CD8-positive, alpha-beta memory T cell (primary cell): ENCODE data around the gene AASDH. TPM values are rescaled to one million over a fixed set of nuclear protein-coding genes. Genes with fewer than 3 reads are reported as not detected.
A peak's percentile ranks its signal among the peaks of the same experiment; 100 is the strongest.

Experiments
- CTCF ChIA-PET: fragments of 350-600 bp; sonication (Branson Sonifier 250); formaldehyde crosslinking; loops from one replicate; lab custom pipeline; 2021; ENCODE audit warnings: antibody characterized with exemption; lab: Charles Lee
- POLR2A ChIA-PET: fragments of 350-600 bp; sonication (Branson Sonifier 250); formaldehyde crosslinking; loops from one replicate; lab custom pipeline; 2021; ENCODE audit warnings: antibody characterized with exemption; lab: Charles Lee
- DNase-seq, 5 donors: peaks; one replicate each; pipeline versions ENCODE4 v3.0.0 to v3.0.0-alpha.2; 2020 to 2022; ENCODE audit warnings: mixed read lengths in 1 of 5
- H3K27ac ChIP-seq: one replicate; pipeline ENCODE4 v1.7.0; 2013; ENCODE audit warnings: low read depth, mild to moderate bottlenecking, low read length, moderate library complexity
- H3K27me3 ChIP-seq: 2 replicates; pipeline ENCODE4 v1.7.0; 2013; ENCODE audit warnings: low read length, mild to moderate bottlenecking; ENCODE audit not compliant: insufficient read depth, poor library complexity, severe bottlenecking
- H3K36me3 ChIP-seq: 2 replicates; pipeline ENCODE4 v1.7.0; 2013; ENCODE audit warnings: mild to moderate bottlenecking, low read length, moderate library complexity; ENCODE audit not compliant: insufficient read depth
- H3K4me1 ChIP-seq: 2 replicates; pipeline ENCODE4 v1.7.0; 2013; ENCODE audit warnings: mild to moderate bottlenecking, low read length, moderate library complexity; ENCODE audit not compliant: insufficient read depth
- H3K4me3 ChIP-seq: 2 replicates; pipeline ENCODE4 v1.7.0; 2013; ENCODE audit warnings: mild to moderate bottlenecking, low read length
- H3K9me3 ChIP-seq: 2 replicates; pipeline ENCODE4 v1.7.0; 2013; ENCODE audit warnings: mild to moderate bottlenecking, low read length
- H3K27ac Mint-ChIP-seq, 8 donors: one replicate each; pipeline ENCODE4 v1.8.0; 2020 to 2021; ENCODE audit warnings: mixed read lengths in 8 of 8, mild to moderate bottlenecking in 6 of 8, inconsistent platforms in 3 of 8, moderate library complexity in 3 of 8
- H3K27me3 Mint-ChIP-seq, 2 donors: one replicate each; pipeline ENCODE4 v1.8.0; 2020 to 2021; ENCODE audit warnings: mixed read lengths in 2 of 2, mild to moderate bottlenecking in 1 of 2, moderate library complexity in 1 of 2
- H3K36me3 Mint-ChIP-seq, 3 donors: one replicate each; pipeline ENCODE4 v1.8.0; 2020 to 2021; ENCODE audit warnings: mixed read lengths in 3 of 3, inconsistent platforms in 1 of 3, mild to moderate bottlenecking in 1 of 3
- H3K4me1 Mint-ChIP-seq, 3 donors: one replicate each; pipeline ENCODE4 v1.8.0; 2020 to 2021; ENCODE audit warnings: mixed read lengths in 3 of 3, inconsistent platforms in 1 of 3, mild to moderate bottlenecking in 1 of 3
- H3K4me3 Mint-ChIP-seq, 7 donors: one replicate each; pipeline ENCODE4 v1.8.0; 2020 to 2021; ENCODE audit warnings: mixed read lengths in 7 of 7, mild to moderate bottlenecking in 6 of 7, moderate library complexity in 4 of 7, inconsistent platforms in 2 of 7
- H3K9me3 Mint-ChIP-seq, 5 donors: one replicate each; pipeline ENCODE4 v1.8.0; 2020 to 2022; ENCODE audit warnings: mixed read lengths in 5 of 5, mild to moderate bottlenecking in 3 of 5, moderate library complexity in 2 of 5, inconsistent platforms in 1 of 5
- polyA plus RNA-seq: library from polyadenylated mRNA; unstranded; fragments of 300-500 nt; fragmentation: Illumina TruSeq; gene quantifications from one replicate; pipeline ENCODE4 v1.2.3, GENCODE V29; 2021
- total RNA-seq, 2 experiments: library from RNA; stranded (reverse); gene quantifications; one replicate each; pipeline ENCODE4 v1.2.3, GENCODE V29; 2021

The AASDH gene
- total and polyA plus RNA-seq, 3 experiments from 2014 or later = 8.5 to 21.9 (median 13.0) TPM

DNA sequence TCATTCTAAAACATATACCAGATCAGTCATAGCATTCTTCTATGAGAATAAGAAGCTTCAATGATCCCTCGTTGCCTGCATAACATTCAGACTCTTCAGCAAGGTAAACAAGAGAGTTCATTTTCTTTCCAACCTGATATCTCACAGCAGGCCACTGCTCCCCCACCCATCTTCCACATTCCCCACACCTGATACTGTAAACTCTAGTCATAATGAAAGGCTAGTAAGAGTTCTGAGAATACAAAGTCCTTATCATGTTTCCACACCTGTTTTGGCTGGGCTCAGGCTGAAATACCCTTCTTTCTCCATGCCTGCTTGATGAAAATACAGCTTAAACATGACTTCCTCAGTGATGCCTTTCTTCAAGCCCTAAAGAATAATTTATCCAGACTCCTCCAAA, 2.3 kb upstream of the AASDH start:
- H3K9me3 Mint-ChIP-seq = no peaks in the 10 kb centered on the region
- CTCF ChIA-PET = interaction anchor here (1.1 kb wide), 1 partner anchor 15 kb away, joined by 3 read pairs; no protein-coding TSS in a partner anchor

DNA sequence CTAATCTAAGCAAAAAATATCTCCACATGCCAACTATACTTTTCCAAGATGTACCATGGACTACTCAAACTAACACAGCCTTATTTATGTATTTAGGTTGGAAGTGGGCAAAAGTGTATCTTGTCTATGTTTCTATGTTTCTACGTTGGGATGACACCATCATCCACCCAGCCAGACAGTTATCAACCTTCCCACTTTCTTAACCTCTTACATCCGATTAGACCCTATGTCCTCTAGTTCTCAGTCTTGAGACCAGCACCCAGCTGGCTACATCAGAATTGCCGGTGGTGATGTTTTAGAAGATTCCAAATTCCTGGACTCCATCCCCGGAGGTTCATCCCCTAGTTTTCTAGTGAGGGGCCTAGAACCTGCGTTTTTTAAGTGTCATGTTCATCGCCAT, 1.0 kb upstream of the AASDH start:
- peaks cover 0 to 11% (median 0%) of the 10 kb centered on the region in 3 donors for H3K36me3 Mint-ChIP-seq
- H3K4me3 ChIP-seq = peak overlapping the region; percentile 79
- H3K9me3 Mint-ChIP-seq = no peaks in the 10 kb centered on the region
- no peaks in the 10 kb centered on the region for H3K36me3 ChIP-seq
- DNase-seq = no peak
- no peaks in the 10 kb centered on the region for H3K27me3 Mint-ChIP-seq
- peak overlapping the region; percentile 97 for H3K27ac ChIP-seq
- no peaks in the 10 kb centered on the region for H3K27me3 ChIP-seq
- peak overlapping the region; percentile 88 to 99 (median 93) for H3K4me3 Mint-ChIP-seq
- H3K4me1 ChIP-seq = peaks cover 24% of the 10 kb centered on the region
- H3K4me1 Mint-ChIP-seq = peaks cover 39 to 50% (median 43%) of the 10 kb centered on the region in 3 donors
- POLR2A ChIA-PET = interaction anchor here (2.5 kb wide), 1 partner anchor 520 kb away, joined by 11 read pairs; the partner anchor contains the start of gene REST
- peak overlapping the region; percentile 97 to 99 (median 98) for H3K27ac Mint-ChIP-seq
- CTCF ChIA-PET = no interaction called here
- no peaks in the 10 kb centered on the region for H3K9me3 ChIP-seq

More for the DNA sequence above, 2.3 kb upstream of the AASDH start:
- peak overlapping the region in 4 of 7 donors; percentile 3 to 72 (median 48) for H3K4me3 Mint-ChIP-seq
- POLR2A ChIA-PET = no interaction called here
- H3K4me1 Mint-ChIP-seq = peaks cover 35 to 43% (median 36%) of the 10 kb centered on the region in 3 donors
- no peaks in the 10 kb centered on the region for H3K27me3 Mint-ChIP-seq
- no peak for DNase-seq
- peaks cover 24% of the 10 kb centered on the region for H3K4me1 ChIP-seq
- no peaks in the 10 kb centered on the region for H3K9me3 ChIP-seq
- peak overlapping the region; percentile 69 to 98 (median 82) for H3K27ac Mint-ChIP-seq
- no peaks in the 10 kb centered on the region for H3K27me3 ChIP-seq
- H3K27ac ChIP-seq = peak overlapping the region; percentile 97
- H3K36me3 Mint-ChIP-seq = peaks cover 0 to 11% (median 0%) of the 10 kb centered on the region in 3 donors
- no peak overlapping the region for H3K4me3 ChIP-seq
- H3K36me3 ChIP-seq = no peaks in the 10 kb centered on the region

DNA sequence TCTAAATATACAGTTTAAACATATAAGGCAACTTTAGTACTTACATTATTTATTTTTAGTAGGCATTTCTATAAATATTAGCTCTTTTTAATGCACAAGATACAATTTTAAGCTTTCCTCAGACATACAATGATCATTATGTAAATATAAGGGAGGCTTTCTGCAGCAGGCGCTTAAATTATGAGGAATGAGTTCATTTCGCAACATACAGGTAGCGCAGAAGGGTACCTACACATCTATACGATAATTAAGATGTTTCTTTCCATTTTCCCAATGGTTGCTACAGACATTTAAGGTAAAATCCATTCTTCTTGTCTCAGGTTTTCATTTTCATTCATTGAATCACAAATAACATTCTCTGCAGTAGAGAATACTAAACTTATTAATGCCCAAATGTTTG, 1.2 kb downstream of the AASDH start:
- Mint-ChIP-seq H3K27ac (peak overlapping the region in 7 of 8 donors; percentile 37 to 98 (median 68)), H3K9me3 (no peaks in the 10 kb centered on the region), H3K36me3 (peaks cover 0 to 17% (median 1%) of the 10 kb centered on the region in 3 donors), H3K4me1 (peaks cover 39 to 50% (median 43%) of the 10 kb centered on the region in 3 donors), H3K4me3 (peak overlapping the region; percentile 47 to 96 (median 90)), H3K27me3 (no peaks in the 10 kb centered on the region)
- Histone ChIP-seq H3K4me1 (peaks cover 24% of the 10 kb centered on the region), H3K9me3 (no peaks in the 10 kb centered on the region), H3K27ac (peak overlapping the region; percentile 97), H3K36me3 (no peaks in the 10 kb centered on the region), H3K4me3 (no peak overlapping the region), H3K27me3 (no peaks in the 10 kb centered on the region)
- DNase-seq = no peak
- POLR2A ChIA-PET = interaction anchor here (1.8 to 1.9 kb wide), 2 partner anchors 50 to 592 kb away, joined by 16 to 57 read pairs; partner anchors contain the start of genes NOA1, PAICS, POLR2B and PPAT
- CTCF ChIA-PET = interaction anchor here (1.2 to 1.8 kb wide), 4 partner anchors 38 to 521 kb away, joined by 4 to 9 read pairs (median 4); partner anchors contain the start of genes PAICS and PPAT

DNA sequence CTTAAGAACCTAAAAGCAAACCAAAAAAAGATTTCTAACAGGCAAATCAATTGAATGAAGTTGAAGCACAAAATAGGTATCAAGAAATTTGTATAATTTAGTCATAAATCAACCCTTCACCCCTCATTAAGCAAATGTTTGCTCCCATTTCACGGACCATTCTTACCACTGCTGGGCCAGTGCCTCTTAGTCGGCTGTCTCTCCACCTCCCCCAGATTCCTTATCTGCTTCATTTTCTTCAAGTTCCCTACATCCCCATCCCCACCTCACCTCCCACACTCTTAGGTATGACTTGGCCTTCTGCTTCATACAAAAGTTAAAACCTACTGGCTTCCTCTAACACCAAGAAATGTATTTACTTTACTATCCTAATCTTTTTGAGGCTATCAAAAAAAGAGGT, 11.8 kb downstream of the AASDH start:
- H3K4me3 Mint-ChIP-seq = no peak overlapping the region
- no peaks in the 10 kb centered on the region for H3K27me3 Mint-ChIP-seq

DNA sequence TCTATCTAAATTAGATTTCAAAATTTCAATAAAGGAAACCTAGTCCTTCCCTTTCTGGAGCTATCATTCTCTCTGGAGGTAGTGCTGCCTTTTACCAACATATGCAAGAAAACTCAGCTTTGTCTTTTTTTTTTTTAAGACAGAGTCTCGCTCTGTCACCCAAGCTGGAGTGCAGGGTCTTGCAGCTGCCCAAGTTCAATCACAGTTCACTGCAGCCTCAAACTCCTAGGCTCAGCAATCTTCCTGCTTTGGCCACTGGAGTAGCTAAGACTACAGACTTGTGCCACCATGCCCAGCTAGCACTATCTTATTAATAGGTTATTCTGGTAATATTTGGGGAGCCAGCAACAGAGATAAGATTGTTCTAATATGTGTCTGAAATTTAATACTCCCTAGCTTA, 12.3 kb downstream of the AASDH start:
- Histone ChIP-seq H3K27ac (no peak overlapping the region), H3K27me3 (no peaks in the 10 kb centered on the region), H3K9me3 (no peaks in the 10 kb centered on the region), H3K4me1 (no peaks in the 10 kb centered on the region), H3K4me3 (no peak overlapping the region), H3K36me3 (no peaks in the 10 kb centered on the region)
- DNase-seq = no peak
- POLR2A ChIA-PET = no interaction called here
- Mint-ChIP-seq H3K27me3 (no peaks in the 10 kb centered on the region), H3K27ac (no peak overlapping the region), H3K9me3 (peaks cover 0 to under 1% (median 0%) of the 10 kb centered on the region in 5 donors), H3K4me3 (no peak overlapping the region), H3K36me3 (peaks cover 9 to 59% (median 14%) of the 10 kb centered on the region in 3 donors), H3K4me1 (peaks cover 4 to 14% (median 4%) of the 10 kb centered on the region in 3 donors)
- CTCF ChIA-PET = interaction anchor here (0.8 kb wide), 1 partner anchor 15 kb away, joined by 3 read pairs; no protein-coding TSS in a partner anchor

More for the DNA sequence above, 11.8 kb downstream of the AASDH start:
- H3K9me3 Mint-ChIP-seq = no peaks in the 10 kb centered on the region
- no peaks in the 10 kb centered on the region for H3K4me1 ChIP-seq
- peaks cover 7 to 58% (median 15%) of the 10 kb centered on the region in 3 donors for H3K36me3 Mint-ChIP-seq
- no peaks in the 10 kb centered on the region for H3K9me3 ChIP-seq
- peaks cover 4 to 14% (median 4%) of the 10 kb centered on the region in 3 donors for H3K4me1 Mint-ChIP-seq
- no peak for DNase-seq
- H3K4me3 ChIP-seq = no peak overlapping the region
- POLR2A ChIA-PET = no interaction called here
- CTCF ChIA-PET = interaction anchor here (0.8 kb wide), 1 partner anchor 14 kb away, joined by 3 read pairs; no protein-coding TSS in a partner anchor
- no peak overlapping the region for H3K27ac ChIP-seq
- no peaks in the 10 kb centered on the region for H3K36me3 ChIP-seq
- peak overlapping the region in 1 of 8 donors; percentile 36 for H3K27ac Mint-ChIP-seq
- H3K27me3 ChIP-seq = no peaks in the 10 kb centered on the region

DNA sequence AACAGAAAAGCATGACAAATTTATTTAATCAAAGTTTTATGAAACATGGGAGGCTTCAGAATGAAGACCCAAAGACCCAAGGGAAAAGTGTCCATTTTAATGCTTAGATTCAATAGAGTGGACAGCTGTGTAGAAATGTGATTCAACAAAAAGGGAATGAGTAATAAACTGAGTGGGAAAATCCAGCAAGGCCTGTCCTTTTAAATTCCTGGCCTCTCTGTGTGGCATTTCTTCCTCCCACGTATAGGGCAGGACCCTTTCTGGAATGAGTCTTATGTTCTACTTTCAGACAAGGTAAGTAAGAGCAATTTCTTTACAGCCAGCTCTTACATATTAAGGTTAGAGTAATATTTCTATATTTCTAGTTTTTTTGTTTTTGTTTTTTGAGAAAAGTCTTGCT, 14.5 kb downstream of the AASDH start:
- Mint-ChIP-seq H3K9me3 (peaks cover 0 to 2% (median 0%) of the 10 kb centered on the region in 5 donors), H3K4me1 (peaks cover 7 to 14% (median 7%) of the 10 kb centered on the region in 3 donors), H3K36me3 (peaks cover 16 to 62% (median 24%) of the 10 kb centered on the region in 3 donors), H3K4me3 (no peak overlapping the region), H3K27ac (no peak overlapping the region), H3K27me3 (no peaks in the 10 kb centered on the region)
- CTCF ChIA-PET = no interaction called here
- Histone ChIP-seq H3K9me3 (no peaks in the 10 kb centered on the region), H3K27me3 (no peaks in the 10 kb centered on the region), H3K27ac (no peak overlapping the region), H3K36me3 (no peaks in the 10 kb centered on the region), H3K4me1 (no peaks in the 10 kb centered on the region), H3K4me3 (no peak overlapping the region)
- no peak for DNase-seq
- POLR2A ChIA-PET = no interaction called here

DNA sequence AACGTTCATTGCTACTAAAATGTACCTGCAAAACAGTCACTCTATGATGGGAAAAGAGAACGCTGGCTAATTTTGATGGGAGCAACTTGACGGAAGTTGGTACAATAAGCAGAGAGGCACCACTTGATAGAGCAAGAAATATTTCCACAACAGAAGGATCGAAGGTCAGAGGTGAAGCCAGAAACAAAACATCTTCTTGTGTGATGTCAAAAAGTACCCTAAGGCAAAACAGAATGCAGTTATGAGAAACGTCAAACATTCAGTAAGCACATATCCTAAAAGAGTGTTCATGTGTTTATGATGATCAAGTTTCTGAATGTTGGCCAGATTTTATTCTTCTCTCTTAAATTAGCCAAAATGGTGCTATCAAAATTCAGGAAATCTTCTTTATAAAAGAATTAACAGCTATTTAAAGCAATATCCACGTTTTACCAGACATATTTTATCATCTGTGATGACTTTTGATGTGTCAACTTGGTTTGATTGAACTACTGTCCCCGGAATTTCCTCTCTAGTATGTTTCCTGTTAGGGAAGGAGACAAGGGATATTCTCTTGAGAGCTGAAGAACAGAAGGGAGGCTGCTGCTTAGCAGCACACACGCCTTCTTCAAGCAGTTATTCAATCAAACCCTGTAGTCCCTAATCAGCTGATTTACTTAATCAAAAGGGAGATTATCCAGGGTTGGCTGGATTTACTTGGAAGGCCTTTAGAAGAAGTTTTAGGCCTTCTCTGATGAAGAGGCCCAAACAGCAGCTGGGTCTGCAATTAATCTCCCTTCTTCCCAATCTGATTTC, 15.7 kb downstream of the AASDH start:
- peak overlapping the region in 4 of 8 donors; percentile 12 to 33 (median 26) for H3K27ac Mint-ChIP-seq
- Histone ChIP-seq H3K4me1 (no peaks in the 10 kb centered on the region), H3K9me3 (no peaks in the 10 kb centered on the region), H3K4me3 (no peak overlapping the region), H3K27me3 (no peaks in the 10 kb centered on the region), H3K27ac (no peak overlapping the region), H3K36me3 (no peaks in the 10 kb centered on the region)
- peaks cover 0 to 2% (median 0%) of the 10 kb centered on the region in 5 donors for H3K9me3 Mint-ChIP-seq
- H3K4me1 Mint-ChIP-seq = peaks cover 7 to 10% (median 7%) of the 10 kb centered on the region in 3 donors
- no peak for DNase-seq
- ChIA-PET CTCF (no interaction called here), POLR2A (no interaction called here)
- H3K36me3 Mint-ChIP-seq = peaks cover 11 to 59% (median 21%) of the 10 kb centered on the region in 3 donors
- no peaks in the 10 kb centered on the region for H3K27me3 Mint-ChIP-seq
- no peak overlapping the region for H3K4me3 Mint-ChIP-seq

DNA sequence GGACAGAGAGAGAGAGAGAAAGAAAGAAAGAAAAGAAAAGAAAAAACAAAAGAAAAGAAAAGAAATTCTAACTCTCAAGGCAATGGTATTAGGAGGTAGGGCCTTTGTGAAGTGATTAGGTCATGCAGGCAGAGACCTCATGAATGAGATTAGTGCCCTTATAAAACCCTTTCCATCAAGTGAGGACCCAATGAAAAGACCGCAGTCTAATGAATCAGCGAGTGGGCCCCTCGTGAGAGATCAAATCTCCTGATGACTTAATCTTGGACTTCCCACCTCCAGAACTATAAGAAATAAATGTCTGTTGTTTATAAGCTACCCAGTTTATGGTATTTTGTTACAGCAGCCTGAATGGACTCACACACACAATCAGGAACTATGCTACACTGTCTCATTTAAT, 16.9 kb downstream of the AASDH start:
- CTCF ChIA-PET = no interaction called here
- Mint-ChIP-seq H3K9me3 (peaks cover 0 to 2% (median 0%) of the 10 kb centered on the region in 5 donors), H3K36me3 (peaks cover 13 to 53% (median 17%) of the 10 kb centered on the region in 3 donors), H3K4me3 (no peak overlapping the region), H3K27me3 (no peaks in the 10 kb centered on the region), H3K4me1 (peaks cover 4 to 6% (median 6%) of the 10 kb centered on the region in 3 donors), H3K27ac (no peak overlapping the region)
- POLR2A ChIA-PET = no interaction called here
- H3K4me3 ChIP-seq = no peak overlapping the region
- no peaks in the 10 kb centered on the region for H3K36me3 ChIP-seq
- H3K4me1 ChIP-seq = no peaks in the 10 kb centered on the region
- DNase-seq = no peak
- H3K27me3 ChIP-seq = no peaks in the 10 kb centered on the region
- no peak overlapping the region for H3K27ac ChIP-seq
- H3K9me3 ChIP-seq = no peaks in the 10 kb centered on the region
